Neural progenitor cell (in vitro differentiated cells): Measurements from ENCODE around the gene CD58.

ENCODE experiments used
- EZH2 ChIP-seq: fragments of 200-600 bp; sonication (generic); IDR thresholded peaks from 2 replicates; pipeline ENCODE4 v1.6.1; 2017; ENCODE audit warnings: antibody characterized with exemption, mild to moderate bottlenecking, moderate library complexity
- TF ChIP-seq, protein P1 (sequence below): fragments of 200-600 bp; sonication (generic); IDR thresholded peaks from 2 replicates; pipeline ENCODE4 v1.5.1; 2017; ENCODE audit warnings: antibody characterized with exemption, mild to moderate bottlenecking

GRCh38 chr1:116503546-116504307 is 67.1 kb downstream of the CD58 start:
- TF ChIP-seq, protein P1, sequence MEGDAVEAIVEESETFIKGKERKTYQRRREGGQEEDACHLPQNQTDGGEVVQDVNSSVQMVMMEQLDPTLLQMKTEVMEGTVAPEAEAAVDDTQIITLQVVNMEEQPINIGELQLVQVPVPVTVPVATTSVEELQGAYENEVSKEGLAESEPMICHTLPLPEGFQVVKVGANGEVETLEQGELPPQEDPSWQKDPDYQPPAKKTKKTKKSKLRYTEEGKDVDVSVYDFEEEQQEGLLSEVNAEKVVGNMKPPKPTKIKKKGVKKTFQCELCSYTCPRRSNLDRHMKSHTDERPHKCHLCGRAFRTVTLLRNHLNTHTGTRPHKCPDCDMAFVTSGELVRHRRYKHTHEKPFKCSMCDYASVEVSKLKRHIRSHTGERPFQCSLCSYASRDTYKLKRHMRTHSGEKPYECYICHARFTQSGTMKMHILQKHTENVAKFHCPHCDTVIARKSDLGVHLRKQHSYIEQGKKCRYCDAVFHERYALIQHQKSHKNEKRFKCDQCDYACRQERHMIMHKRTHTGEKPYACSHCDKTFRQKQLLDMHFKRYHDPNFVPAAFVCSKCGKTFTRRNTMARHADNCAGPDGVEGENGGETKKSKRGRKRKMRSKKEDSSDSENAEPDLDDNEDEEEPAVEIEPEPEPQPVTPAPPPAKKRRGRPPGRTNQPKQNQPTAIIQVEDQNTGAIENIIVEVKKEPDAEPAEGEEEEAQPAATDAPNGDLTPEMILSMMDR = no peak
- no peak for TF ChIP-seq EZH2
